Measurements from ENCODE around the gene BSN.

GRCh38 chr3:49513494-49514124, 40.7 kb upstream of the BSN start:
- TF ChIP-seq CTCF (IDR thresholded peaks at IDR 0.05) (no peak), REST (IDR thresholded peaks at IDR 0.05; ENCODE audit: insufficient read depth in 1 of 2, low read depth in 2 of 2, low read length in 1 of 2) (no peak)
